Stimulated activated CD4-positive, alpha-beta T cell treated with anti-CD3 and anti-CD28 coated beads, TNF-alpha, amount 100 ng/mL, for 1 hour (primary cell): ENCODE data around the gene SPATA3.
A peak's percentile ranks its signal among the peaks of the same experiment; 100 is the strongest.

Source experiments
- DNase-seq, 3 donors: peaks; one replicate each; pipeline ENCODE4 v3.0.0-alpha.2; 2020; ENCODE audit warnings: low read depth in 3 of 3, low spot score in 1 of 3

SPATA3 gene

DNA sequence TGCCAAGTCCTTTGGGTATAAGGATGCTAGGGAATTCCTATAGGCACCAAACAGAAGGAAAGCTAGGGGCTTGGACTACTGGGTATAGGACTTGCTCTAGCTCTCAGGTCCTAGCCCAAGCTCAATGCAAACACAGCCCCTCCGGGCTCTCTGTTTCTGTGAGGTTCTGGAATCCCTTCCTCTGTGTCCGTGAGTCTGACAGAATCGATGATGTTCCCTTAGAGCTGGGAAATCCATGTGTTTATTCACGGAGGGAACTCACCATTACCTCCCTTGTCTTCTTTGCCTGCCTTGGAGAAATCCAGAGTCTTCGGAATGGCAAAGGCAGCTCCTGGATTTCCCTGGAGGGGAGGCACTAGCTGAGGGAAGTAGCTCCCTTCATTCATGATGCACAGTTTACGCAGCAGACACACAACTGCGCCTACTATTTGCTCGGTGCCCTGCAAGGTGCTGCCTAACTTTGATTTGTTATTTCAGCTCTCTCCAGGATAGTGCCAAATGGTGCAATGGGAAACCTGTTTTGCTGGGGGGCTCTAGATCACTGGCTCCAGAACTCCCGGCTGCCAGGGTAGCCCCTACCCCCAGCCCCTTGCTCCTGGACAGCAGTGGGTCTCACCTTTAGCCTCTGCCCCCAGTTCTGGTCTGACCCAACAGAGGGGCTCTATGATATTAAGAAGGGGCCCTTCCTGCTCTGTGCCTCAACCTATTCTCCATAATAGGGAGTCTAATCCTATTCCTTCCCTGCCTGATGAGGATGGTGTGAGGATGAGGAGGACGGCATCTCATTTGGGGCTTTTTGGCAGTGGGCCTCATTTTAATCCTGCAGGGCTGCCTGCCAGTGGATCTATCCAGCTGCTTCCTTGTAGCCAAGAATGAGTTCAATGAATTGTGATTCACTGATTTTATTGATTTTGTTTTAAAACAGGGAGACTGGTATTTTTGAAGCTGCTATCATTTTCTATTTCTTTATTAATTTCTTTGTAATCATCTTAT, 52.3 kb downstream of the SPATA3 start:
- DNase-seq, result no peak

DNA sequence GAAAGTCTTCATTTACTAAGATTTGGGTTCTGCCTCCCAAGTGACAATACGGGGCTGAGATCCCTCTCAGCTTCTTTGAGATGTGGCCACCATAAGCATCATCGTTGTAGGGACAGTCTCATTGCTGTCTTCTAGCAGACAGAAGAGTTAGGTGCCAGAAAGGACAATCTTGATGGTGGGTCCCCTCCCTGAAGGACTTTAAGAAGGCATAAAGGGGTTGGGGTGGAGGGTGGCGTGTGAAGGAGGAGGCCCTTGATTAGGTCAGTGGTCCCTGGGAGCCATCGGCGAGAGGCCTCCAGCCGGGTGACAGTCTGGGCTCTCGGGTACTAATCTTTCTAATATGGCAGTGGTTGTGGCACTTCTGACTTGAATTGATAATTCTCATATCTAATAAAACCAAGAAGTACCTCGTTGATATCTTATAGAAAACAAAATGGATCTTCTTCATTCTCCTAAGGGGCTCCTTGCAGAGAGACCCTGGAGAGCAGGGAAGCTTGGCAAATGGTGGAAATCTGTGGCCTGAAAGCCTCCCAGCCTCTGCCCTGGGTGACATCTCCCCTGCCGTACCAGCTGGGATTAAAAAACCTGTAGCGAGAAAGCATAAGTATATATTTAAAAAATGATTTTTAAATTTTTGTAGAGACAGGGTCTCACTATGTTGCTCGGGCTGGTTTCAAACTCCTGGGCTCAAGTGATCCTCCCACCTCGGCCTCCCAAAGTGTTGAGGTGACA, 53.5 kb downstream of the SPATA3 start:
- DNase-seq, result no peak

DNA sequence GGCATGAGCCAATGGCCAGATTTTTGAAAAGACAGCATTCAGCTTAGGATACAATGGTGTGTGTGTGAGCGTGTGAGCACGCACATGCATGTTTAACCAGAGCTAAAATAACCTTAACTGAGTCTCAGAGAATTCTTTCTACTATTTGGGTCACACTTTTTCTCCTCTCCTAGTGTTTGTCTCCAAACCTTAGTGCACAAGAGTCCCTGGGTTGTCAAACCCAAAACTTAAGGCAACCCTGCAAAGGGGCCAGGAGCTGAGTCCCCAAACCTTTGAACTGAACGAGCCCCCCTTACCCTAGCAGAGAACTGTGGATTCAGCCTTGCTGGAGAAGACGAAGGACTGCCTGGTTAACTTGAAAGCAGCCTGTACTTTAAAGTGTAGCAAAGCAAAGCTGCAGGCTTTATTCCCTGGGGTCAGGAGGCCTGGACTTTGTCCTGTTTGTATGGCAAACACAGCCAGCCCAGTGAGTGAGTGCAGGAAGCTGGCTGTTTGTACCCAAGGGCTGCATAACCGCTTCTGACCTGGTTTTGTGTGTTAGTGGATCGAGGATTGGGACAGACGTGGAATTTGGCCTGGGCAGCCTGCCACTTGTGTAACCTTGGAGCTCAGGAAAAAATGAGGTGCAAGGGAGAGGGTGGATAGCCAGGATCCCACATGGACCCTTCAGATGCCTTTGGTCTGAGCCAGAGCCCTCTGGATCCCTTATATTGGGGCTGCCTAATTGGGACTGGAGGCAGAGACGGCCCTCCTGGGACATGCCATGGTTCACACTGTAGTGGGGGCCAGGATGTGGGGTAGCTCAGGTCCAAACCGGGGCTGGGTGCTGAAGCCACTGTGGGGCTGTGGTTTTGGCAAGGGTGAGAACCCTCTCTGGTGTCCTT, 54.3 kb downstream of the SPATA3 start:
- no peak for DNase-seq

DNA sequence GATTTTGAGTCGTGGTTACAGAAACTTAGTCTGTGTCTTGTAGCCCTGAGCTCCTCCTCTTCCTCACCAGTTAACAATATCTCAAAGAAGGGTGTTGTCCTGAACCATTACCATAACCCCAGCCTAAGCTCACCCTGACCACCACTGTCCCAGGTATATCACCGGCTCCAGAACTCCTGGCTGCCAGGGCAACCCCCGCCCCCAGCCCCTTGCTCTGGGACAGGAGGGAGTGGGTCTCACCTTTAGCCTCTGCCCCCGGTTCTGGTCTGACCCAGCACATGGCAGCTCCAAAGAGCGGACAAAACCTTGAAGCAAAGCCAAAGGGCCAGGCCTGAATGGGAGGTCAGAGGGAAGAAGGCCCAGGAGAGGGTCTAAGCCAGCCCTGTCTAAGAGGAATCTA, 55.2 kb downstream of the SPATA3 start:
- DNase-seq, result no peak

DNA sequence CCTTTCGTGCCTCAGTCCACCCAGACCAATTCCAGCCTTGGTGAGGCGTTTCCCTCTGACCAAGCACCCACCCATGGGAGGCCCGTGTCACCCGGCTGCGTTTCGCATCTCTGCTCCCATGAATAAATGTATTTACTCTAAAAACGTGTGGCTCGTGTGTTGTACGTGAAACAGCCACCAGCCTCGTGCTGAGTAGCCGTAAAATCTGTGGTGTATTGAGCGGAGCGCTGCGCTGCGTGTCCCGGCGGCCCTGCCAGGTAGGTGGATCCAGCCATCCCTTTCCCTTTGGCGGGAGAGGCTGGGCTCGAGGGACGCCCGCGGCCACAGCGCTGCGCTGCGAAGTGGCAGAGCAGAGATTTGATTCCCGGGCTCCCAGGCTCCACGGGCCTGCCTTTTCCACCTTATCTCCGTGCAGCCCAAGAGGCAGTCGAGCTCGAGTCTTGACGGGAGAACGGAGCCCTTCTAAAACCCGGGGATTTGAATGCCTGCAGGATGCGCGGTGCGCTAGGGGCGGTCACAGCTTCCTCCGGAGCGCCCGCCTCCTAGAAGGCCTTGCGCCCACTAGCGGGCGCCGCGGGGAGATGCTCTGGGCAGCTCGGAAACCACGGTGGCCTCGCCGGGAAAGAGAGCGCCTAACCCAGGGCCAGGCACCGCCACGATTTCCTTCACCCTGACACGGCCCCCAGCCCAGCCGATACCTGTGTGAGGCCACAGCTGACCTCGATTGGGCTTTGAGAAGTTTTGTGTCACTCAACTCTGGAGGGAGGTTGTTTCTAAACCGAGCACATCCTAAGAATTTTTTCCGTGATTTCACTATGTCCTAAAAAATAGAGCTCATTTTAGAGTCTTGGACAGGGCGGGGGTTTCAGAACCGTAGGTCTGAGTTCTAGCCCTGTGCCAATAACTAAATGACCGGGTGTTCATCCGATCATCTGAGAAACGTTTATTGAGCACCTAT, 56.9 kb downstream of the SPATA3 start:
- peak; percentile 42 to 70 (median 63) for DNase-seq

DNA sequence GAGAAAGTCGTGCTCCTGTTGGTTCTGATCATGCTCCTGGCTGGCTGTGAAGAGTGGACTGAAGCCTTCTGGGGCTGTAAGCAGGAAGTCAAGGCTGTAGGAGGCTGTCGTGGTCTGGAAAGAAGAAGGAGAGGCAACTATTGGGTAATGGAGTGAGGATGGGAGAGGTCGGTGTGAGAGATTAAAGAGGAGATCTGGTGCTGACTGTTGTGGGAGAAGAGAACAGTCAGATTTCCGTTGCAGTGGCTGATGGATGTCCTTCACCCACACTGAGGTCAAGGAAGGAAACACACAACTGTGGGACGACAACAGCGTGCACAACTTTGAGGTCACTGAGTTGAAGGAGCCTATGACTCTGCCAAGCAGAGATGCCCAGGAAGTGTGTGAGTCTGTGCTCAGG, 57.9 kb downstream of the SPATA3 start:
- no peak for DNase-seq

DNA sequence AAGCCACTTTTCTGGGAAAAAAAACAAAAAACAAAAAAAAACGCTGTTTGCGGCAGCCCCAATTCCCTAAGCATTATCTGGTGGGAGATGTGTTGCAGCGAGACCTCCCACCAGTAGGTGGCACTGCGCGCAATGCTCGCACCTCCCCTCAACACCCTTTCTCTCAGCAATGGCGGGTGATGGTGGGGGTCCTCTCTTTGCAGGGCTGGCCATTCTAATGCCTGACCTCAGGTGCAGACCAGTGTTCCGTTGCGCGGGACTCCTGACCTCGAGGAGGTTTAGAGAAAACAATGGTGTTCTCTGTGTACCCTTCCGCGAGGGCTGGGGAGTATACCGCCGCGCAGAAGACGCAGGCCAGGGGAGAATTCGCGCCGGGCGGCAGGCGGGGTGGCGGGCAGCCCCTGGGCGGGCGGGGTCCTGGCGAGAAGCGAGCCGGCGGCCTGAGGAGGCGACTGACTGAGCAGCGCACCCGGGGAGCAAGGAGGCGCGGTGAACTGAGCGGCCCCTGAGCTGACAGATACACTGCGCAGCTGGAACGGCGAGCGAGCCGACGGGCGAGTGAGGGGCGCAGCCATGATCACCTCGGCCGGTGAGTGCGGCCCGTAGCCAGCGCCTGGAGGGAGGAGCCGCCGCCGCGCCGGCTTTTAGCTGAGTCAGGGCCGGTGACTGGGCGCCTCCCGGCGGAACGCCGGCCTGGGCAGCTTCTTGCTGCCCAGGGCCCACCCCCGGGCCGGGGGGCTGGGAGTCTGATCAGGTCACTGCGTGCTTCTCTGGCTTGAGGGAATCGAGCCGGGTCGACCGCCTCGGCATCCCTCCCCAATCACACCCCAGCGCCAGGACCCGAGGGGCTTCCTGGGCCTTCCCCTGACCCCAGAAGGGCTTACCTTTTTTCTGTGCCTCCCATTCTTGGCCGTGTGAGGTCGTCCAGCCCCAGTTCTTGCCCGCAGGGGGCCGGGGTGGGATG, 60.8 kb downstream of the SPATA3 start, which contains the start of gene PSMD1:
TSS of gene PSMD1 (plus strand) at position 415 of the 964 bp plus-strand sequence. CDS start at position 574, 159 bp downstream.
- peak; percentile 83 to 89 (median 85) for DNase-seq

DNA sequence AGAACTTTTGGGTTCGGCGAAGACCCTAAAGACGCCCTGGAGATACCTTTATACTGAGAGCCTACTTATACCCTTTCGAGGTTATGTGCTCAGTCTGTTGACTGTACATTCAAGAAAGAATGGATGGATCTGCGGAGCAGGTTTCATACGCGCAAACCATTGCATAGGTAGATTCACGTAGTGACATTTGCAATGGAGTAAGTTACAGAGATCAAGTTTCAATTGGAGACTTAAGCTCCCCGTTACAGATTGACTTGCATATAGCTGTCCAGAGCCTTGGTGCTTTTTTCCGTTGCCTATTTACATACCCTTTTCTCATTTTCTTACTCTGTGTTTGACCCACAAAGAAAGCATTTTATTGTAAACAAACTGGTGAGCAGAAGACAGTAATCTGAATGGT, 61.7 kb downstream of the SPATA3 start:
- DNase-seq, result no peak
